Common myeloid progenitor, CD34-positive (primary cell): ENCODE results near the gene KCNJ16.

Experiments used
- CTCF ChIA-PET: fragments of 350-600 bp; sonication (Branson Sonifier 250); formaldehyde crosslinking; loops from one replicate; lab custom pipeline; 2021; ENCODE audit warnings: antibody characterized with exemption; lab: Charles Lee
- POLR2A ChIA-PET: fragments of 350-600 bp; sonication (Branson Sonifier 250); formaldehyde crosslinking; loops from one replicate; lab custom pipeline; 2021; ENCODE audit warnings: antibody characterized with exemption; lab: Charles Lee
- DNase-seq, 3 donors: peaks; one replicate each; pipeline versions ENCODE4 v3.0.0 to v3.0.0-alpha.2; 2013
- H3K27ac ChIP-seq, 2 experiments: 1 replicate in 1 of 2; 2 replicates in 1 of 2; pipeline ENCODE4 v1.7.0; 2013; ENCODE audit warnings: inconsistent platforms in 2 of 2, low read length in 2 of 2, mild to moderate bottlenecking in 2 of 2, low read depth in 1 of 2, moderate library complexity in 1 of 2; ENCODE audit not compliant: severe bottlenecking in 2 of 2, insufficient read depth in 1 of 2, poor library complexity in 1 of 2
- H3K27me3 ChIP-seq, 5 experiments: replicated peaks in 2 of 5; 1 replicate in 3 of 5; 2 replicates in 2 of 5; pipeline versions ENCODE4 v1.6.1 to v1.7.0; 2013; ENCODE audit warnings: low read length in 4 of 5, mild to moderate bottlenecking in 2 of 5, moderate library complexity in 2 of 5, inconsistent platforms in 1 of 5; ENCODE audit not compliant: insufficient read depth in 5 of 5, control insufficient read depth in 4 of 5
- H3K36me3 ChIP-seq, 4 experiments: 1 replicate in 2 of 4; 2 replicates in 2 of 4; pipeline versions ENCODE4 v1.6.1 to v1.7.0; 2013; ENCODE audit warnings: low read length in 3 of 4, control low read depth in 1 of 4, mild to moderate bottlenecking in 1 of 4; ENCODE audit not compliant: control insufficient read depth in 4 of 4, insufficient read depth in 4 of 4
- H3K4me1 ChIP-seq, 4 experiments: 1 replicate in 3 of 4; 2 replicates in 1 of 4; pipeline versions ENCODE4 v1.6.1 to v1.7.1; 2013; ENCODE audit warnings: low read length in 3 of 4, mild to moderate bottlenecking in 3 of 4, control low read depth in 1 of 4, inconsistent platforms in 1 of 4, moderate library complexity in 1 of 4; ENCODE audit not compliant: control insufficient read depth in 4 of 4, insufficient read depth in 4 of 4; ENCODE audit errors: control extremely low read depth in 1 of 4
- H3K4me3 ChIP-seq, 7 experiments: 1 replicate in 4 of 7; 2 replicates in 3 of 7; pipeline versions ENCODE4 v1.5.1 to v1.7.0; 2013; ENCODE audit warnings: mild to moderate bottlenecking in 7 of 7, low read length in 6 of 7, moderate library complexity in 6 of 7, inconsistent platforms in 2 of 7, low read depth in 2 of 7, control low read depth in 1 of 7; ENCODE audit not compliant: insufficient read depth in 4 of 7, control insufficient read depth in 1 of 7; ENCODE audit errors: extremely low read depth in 1 of 7
- H3K9me3 ChIP-seq, 5 experiments: 1 replicate in 4 of 5; 2 replicates in 1 of 5; pipeline versions ENCODE4 v1.6.1 to v1.7.1; 2013; ENCODE audit warnings: low read length in 4 of 5, mild to moderate bottlenecking in 2 of 5, inconsistent platforms in 1 of 5, low read depth in 1 of 5, moderate library complexity in 1 of 5; ENCODE audit not compliant: control insufficient read depth in 4 of 5, insufficient read depth in 2 of 5; ENCODE audit errors: control extremely low read depth in 1 of 5
- WGBS: methylation state at CpG from one replicate; pipeline ENCODE4 v1.1.5; 2013; ENCODE audit not compliant: insufficient coverage; 5-methylcytosine and 5-hydroxymethylcytosine counted together

The KCNJ16 gene

DNA sequence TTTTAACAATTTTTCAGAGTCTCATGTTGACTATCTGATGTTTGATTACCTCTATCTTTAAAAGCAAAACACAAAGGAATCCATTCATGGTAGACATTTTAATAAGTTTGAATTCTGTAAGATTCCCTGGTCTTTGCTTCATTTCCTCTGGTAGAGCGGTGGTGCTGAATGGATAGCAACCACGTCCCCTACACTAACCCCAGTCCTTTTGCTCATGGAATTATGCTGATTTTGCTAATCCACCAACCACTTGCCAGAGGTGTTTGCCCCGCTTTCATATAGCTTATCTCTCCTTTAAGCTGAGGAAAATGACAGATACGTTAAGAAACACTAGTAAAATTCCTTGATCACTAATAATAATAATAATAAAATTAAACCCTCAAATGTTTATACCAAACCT lies 9.5 kb downstream of the KCNJ16 start:
- 100% methylated on average over 2 of the region's 4 CpGs for WGBS
- no peak for DNase-seq
- Histone ChIP-seq H3K27me3 (no peaks in the 10 kb centered on the region), H3K36me3 (no peaks in the 10 kb centered on the region), H3K4me3 (no peak overlapping the region), H3K27ac (no peak overlapping the region), H3K4me1 (no peaks in the 10 kb centered on the region), H3K9me3 (no peaks in the 10 kb centered on the region)
- CTCF ChIA-PET = no interaction called here
- POLR2A ChIA-PET = no interaction called here

DNA sequence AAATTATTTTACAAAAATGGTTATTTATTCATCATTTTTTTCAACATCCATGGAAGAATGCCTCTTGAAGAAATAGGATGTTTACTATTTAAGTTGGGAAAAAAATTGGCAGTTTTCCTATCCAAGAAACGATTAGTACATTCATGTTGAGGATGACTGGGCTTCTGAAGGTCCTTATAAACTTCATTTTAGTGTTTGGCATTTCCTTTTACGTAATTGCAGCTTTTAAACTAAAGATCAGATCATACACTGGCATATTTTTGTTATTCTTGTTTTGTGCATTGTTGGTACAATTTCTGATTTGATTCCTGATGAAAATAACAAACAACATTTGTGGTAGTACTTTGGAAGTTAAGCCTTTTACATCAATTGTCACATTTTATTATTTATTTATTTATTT lies 11.5 kb downstream of the KCNJ16 start:
- Histone ChIP-seq H3K27ac (no peak overlapping the region), H3K4me3 (no peak overlapping the region), H3K36me3 (no peaks in the 10 kb centered on the region), H3K4me1 (peaks cover 0 to 17% (median 7%) of the 10 kb centered on the region in 4 experiments), H3K27me3 (no peaks in the 10 kb centered on the region), H3K9me3 (no peaks in the 10 kb centered on the region)
- CTCF ChIA-PET = no interaction called here
- POLR2A ChIA-PET = no interaction called here
- WGBS = no CpG with 5 or more reads among the region's 2 CpGs
- DNase-seq = no peak

DNA sequence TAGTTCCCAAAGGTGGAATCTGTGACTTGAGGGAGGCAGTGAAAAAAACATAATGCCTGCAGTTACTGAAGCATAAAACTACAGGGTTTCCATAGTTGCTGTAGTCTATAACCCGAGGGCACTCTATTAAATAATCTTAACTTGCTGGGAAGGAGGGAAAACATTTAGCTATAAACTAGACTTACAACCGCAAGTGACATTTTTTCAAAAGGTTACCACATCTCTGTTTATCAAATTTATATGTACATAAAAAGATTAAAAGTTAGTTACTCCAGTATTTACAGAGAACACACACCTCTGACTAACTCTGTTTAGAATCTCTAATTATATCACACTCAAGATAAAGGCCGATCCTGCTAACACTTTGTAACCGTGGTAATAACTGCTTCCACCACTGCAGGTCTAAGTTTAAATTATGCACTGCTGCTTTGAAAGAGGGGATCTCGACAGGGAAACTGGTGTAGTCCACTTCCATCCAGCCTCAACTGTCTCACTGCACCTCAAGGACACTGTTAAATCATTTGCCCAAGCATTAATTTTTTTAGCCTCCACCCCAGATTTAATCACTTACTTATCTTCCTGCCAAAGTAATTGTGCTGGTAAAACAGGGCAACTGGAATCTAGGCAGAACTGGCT lies 14.6 kb downstream of the KCNJ16 start:
- Histone ChIP-seq H3K27me3 (no peaks in the 10 kb centered on the region), H3K4me3 (no peak overlapping the region), H3K36me3 (no peaks in the 10 kb centered on the region), H3K27ac (no peak overlapping the region), H3K4me1 (peaks cover 0 to 31% (median 16%) of the 10 kb centered on the region in 4 experiments), H3K9me3 (no peaks in the 10 kb centered on the region)
- POLR2A ChIA-PET = no interaction called here
- peak in 1 of 3 donors; percentile 4 for DNase-seq
- CTCF ChIA-PET = no interaction called here
- whole genome bisulfite sequencing = 60% methylated on average over 3 of the region's 5 CpGs

DNA sequence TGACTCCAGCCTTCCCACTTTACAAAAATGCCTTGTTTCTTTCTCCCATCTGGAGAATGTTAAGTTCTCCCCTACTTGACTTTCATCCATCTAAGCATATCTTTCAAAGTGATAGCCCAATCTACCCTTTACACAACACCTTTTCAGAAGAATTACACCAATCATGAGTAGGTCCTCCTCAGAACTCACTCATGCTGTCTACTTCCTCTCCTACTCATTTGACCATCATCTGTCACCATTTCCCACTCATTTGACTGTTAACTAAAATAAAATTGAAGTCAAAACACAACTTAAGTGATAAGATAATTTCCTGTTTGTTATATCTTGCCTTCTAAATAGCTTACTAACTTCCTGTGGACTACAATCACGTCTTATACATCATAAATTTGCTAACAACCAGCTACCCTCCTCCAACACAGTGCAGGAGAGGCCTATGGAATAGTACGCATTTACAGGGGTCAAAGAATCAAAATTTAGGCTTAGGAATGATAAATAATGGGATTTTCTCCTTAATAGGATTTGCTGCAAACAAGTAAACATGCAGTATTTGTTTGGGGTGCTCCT lies 16.1 kb downstream of the KCNJ16 start:
- H3K4me3 ChIP-seq = peak overlapping the region in 1 of 7 experiments; percentile 14
- no peak overlapping the region for H3K27ac ChIP-seq
- WGBS = no CpG with 5 or more reads among the region's 2 CpGs
- no peaks in the 10 kb centered on the region for H3K9me3 ChIP-seq
- H3K36me3 ChIP-seq = no peaks in the 10 kb centered on the region
- ChIA-PET POLR2A (no interaction called here), CTCF (interaction anchor here (1.4 kb wide), 1 partner anchor 18 kb away, joined by 3 read pairs; no protein-coding TSS in a partner anchor)
- peaks cover 0 to 34% (median 16%) of the 10 kb centered on the region in 4 experiments for H3K4me1 ChIP-seq
- H3K27me3 ChIP-seq = no peaks in the 10 kb centered on the region
- peak in 1 of 3 donors; percentile 28 for DNase-seq

DNA sequence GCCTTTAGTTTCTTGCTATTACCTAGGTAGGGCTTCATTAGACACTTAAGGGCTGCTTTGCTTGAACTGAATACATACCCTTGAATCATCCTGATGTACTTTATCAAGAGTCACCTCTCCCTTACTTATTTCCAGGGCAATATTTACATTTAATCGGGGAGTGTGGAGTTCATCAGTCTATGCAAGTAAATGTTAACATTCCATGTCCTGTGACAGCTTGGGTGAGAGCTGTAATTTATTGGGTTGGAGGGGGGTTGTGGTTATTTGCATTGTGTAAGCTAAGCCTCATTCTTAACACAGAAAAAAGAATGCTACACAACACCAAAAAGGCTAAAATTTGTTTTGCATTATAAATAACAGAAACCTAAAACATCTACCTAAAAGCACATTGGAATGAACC lies 16.7 kb downstream of the KCNJ16 start:
- H3K27me3 ChIP-seq = no peaks in the 10 kb centered on the region
- peak overlapping the region in 1 of 7 experiments; percentile 14 for H3K4me3 ChIP-seq
- peaks cover 0 to 34% (median 16%) of the 10 kb centered on the region in 4 experiments for H3K4me1 ChIP-seq
- WGBS = no CpG with 5 or more reads among the region's 1 CpG
- ChIA-PET POLR2A (no interaction called here), CTCF (interaction anchor here (1.4 kb wide), 1 partner anchor 19 kb away, joined by 3 read pairs; no protein-coding TSS in a partner anchor)
- no peaks in the 10 kb centered on the region for H3K36me3 ChIP-seq
- peak in 2 of 3 donors; percentile 40 to 61 for DNase-seq
- H3K27ac ChIP-seq = no peak overlapping the region
- no peaks in the 10 kb centered on the region for H3K9me3 ChIP-seq

DNA sequence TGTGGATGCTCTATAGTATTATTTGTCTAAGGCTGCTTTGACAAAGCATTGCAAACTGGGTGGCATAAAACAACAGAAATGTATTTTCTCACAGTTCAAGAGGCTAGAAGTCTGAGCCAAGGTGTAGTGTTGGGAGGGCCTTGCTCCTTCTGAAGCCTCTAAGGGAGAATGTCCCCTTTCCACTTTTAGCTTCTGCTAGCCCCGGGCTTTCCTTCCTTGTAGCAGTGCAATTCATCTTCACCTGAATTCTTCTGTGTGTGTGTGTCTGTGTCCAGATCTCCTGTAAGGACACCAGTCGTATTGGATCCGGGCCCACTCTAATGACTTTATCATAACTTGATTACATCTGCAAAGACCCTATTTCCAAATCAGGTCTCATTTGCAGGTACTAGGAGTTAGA lies 18.1 kb downstream of the KCNJ16 start:
- 80% methylated on average over 1 of the region's 3 CpGs for WGBS
- CTCF ChIA-PET = no interaction called here
- POLR2A ChIA-PET = no interaction called here

DNA sequence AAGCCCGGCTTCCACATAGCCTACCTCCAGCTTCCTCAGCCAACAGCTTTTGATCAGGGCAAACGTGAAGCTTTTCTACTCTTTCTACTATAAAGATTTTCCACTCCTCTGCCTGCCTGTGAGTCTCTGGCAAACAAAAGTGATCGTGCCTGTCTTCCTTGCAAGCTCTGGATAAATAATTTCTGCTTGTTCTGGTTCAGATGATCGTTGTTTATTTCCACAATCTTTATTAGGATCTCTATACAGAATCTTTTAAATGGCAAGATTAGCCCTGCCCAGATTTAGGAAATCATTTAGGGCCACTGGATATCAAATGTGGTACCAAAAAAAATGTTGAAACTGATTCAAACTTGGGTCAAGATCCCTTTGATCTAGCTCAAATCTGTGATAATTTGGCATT lies 20.4 kb downstream of the KCNJ16 start:
- DNase-seq = no peak
- no peaks in the 10 kb centered on the region for H3K9me3 ChIP-seq
- WGBS = 80% methylated on average over 2 of the region's 4 CpGs
- no peak overlapping the region for H3K27ac ChIP-seq
- H3K27me3 ChIP-seq = no peaks in the 10 kb centered on the region
- POLR2A ChIA-PET = no interaction called here
- H3K4me3 ChIP-seq = no peak overlapping the region
- H3K36me3 ChIP-seq = no peaks in the 10 kb centered on the region
- CTCF ChIA-PET = interaction anchor here (0.7 kb wide), 1 partner anchor 14 kb away, joined by 3 read pairs; no protein-coding TSS in a partner anchor
- H3K4me1 ChIP-seq = peaks cover 16 to 47% (median 29%) of the 10 kb centered on the region in 4 experiments

More for the DNA sequence above, 18.1 kb downstream of the KCNJ16 start:
- no peak overlapping the region for H3K27ac ChIP-seq
- H3K4me3 ChIP-seq = no peak overlapping the region
- DNase-seq = no peak
- no peaks in the 10 kb centered on the region for H3K9me3 ChIP-seq
- peaks cover 0 to 36% (median 16%) of the 10 kb centered on the region in 4 experiments for H3K4me1 ChIP-seq
- no peaks in the 10 kb centered on the region for H3K36me3 ChIP-seq
- H3K27me3 ChIP-seq = no peaks in the 10 kb centered on the region
